ENCODE data around the gene HES5.

HES5 gene

GRCh38 chr1:2544875-2545640, 15.0 kb upstream of the HES5 start:
- peaks cover 39% of the 10 kb centered on the region for H3K4me1 Mint-ChIP-seq (ENCODE audit: low read depth)
- no peak overlapping the region for H3K4me3 Mint-ChIP-seq
- H3K9me3 Mint-ChIP-seq: no peaks in the 10 kb centered on the region
- DNase-seq: no peak
- H3K36me3 Mint-ChIP-seq (ENCODE audit: low read depth): no peaks in the 10 kb centered on the region
- peaks cover 2% of the 10 kb centered on the region for H3K27me3 Mint-ChIP-seq
- H3K27ac Mint-ChIP-seq: no peak overlapping the region

- Mint-ChIP-seq H3K4me1 (ENCODE audit: low read depth) (peaks cover 33% of the 10 kb centered on the region), H3K4me3 (no peak overlapping the region)
- no peak for DNase-seq
Observed at GRCh38 chr1:2544093-2544874, 14.2 kb upstream of the HES5 start.

GRCh38 chr1:2543543-2544092, 13.6 kb upstream of the HES5 start:
- DNase-seq: peak; percentile 55

More at GRCh38 chr1:2544093-2544874, 14.2 kb upstream of the HES5 start:
- Mint-ChIP-seq H3K27ac (no peak overlapping the region), H3K36me3 (ENCODE audit: low read depth) (no peaks in the 10 kb centered on the region), H3K27me3 (peaks cover 2% of the 10 kb centered on the region), H3K9me3 (no peaks in the 10 kb centered on the region)

GRCh38 chr1:2542246-2542915, 12.3 kb upstream of the HES5 start:
- Mint-ChIP-seq H3K36me3 (ENCODE audit: low read depth) (no peaks in the 10 kb centered on the region), H3K9me3 (no peaks in the 10 kb centered on the region), H3K4me1 (ENCODE audit: low read depth) (peaks cover 17% of the 10 kb centered on the region), H3K27ac (no peak overlapping the region), H3K27me3 (peaks cover 2% of the 10 kb centered on the region), H3K4me3 (no peak overlapping the region)
- DNase-seq: no peak

More at GRCh38 chr1:2543543-2544092, 13.6 kb upstream of the HES5 start:
- Mint-ChIP-seq H3K36me3 (ENCODE audit: low read depth) (no peaks in the 10 kb centered on the region), H3K4me3 (no peak overlapping the region), H3K9me3 (no peaks in the 10 kb centered on the region), H3K27ac (no peak overlapping the region), H3K4me1 (ENCODE audit: low read depth) (peaks cover 26% of the 10 kb centered on the region), H3K27me3 (peaks cover 2% of the 10 kb centered on the region)

GRCh38 chr1:2541619-2542245, 11.7 kb upstream of the HES5 start:
- H3K9me3 Mint-ChIP-seq: no peaks in the 10 kb centered on the region
- H3K4me1 Mint-ChIP-seq (ENCODE audit: low read depth): peaks cover 15% of the 10 kb centered on the region
- no peaks in the 10 kb centered on the region for H3K36me3 Mint-ChIP-seq (ENCODE audit: low read depth)
- H3K27ac Mint-ChIP-seq: no peak overlapping the region
- DNase-seq: no peak
- peaks cover 2% of the 10 kb centered on the region for H3K27me3 Mint-ChIP-seq
- H3K4me3 Mint-ChIP-seq: no peak overlapping the region

GRCh38 chr1:2540816-2541492, 10.9 kb upstream of the HES5 start:
- DNase-seq: no peak
- Mint-ChIP-seq H3K4me3 (no peak overlapping the region), H3K36me3 (ENCODE audit: low read depth) (no peaks in the 10 kb centered on the region), H3K9me3 (no peaks in the 10 kb centered on the region), H3K4me1 (ENCODE audit: low read depth) (peaks cover 15% of the 10 kb centered on the region), H3K27ac (no peak overlapping the region), H3K27me3 (peaks cover 2% of the 10 kb centered on the region)

- peak; percentile 62 for DNase-seq
- peaks cover 7% of the 10 kb centered on the region for H3K27me3 Mint-ChIP-seq
- H3K4me1 Mint-ChIP-seq (ENCODE audit: low read depth): peaks cover 8% of the 10 kb centered on the region
- no peaks in the 10 kb centered on the region for H3K9me3 Mint-ChIP-seq
- H3K27ac Mint-ChIP-seq: no peak overlapping the region
- H3K36me3 Mint-ChIP-seq (ENCODE audit: low read depth): no peaks in the 10 kb centered on the region
- H3K4me3 Mint-ChIP-seq: no peak overlapping the region
Observed at GRCh38 chr1:2539312-2539907, 9.3 kb upstream of the HES5 start.

- Mint-ChIP-seq H3K27me3 (peaks cover 7% of the 10 kb centered on the region), H3K9me3 (no peaks in the 10 kb centered on the region), H3K4me3 (no peak overlapping the region), H3K27ac (no peak overlapping the region), H3K4me1 (ENCODE audit: low read depth) (peaks cover 4% of the 10 kb centered on the region), H3K36me3 (ENCODE audit: low read depth) (no peaks in the 10 kb centered on the region)
- no peak for DNase-seq
Observed at GRCh38 chr1:2538872-2539271, 8.8 kb upstream of the HES5 start.

GRCh38 chr1:2538376-2538775, 8.3 kb upstream of the HES5 start:
- Mint-ChIP-seq H3K27me3 (peaks cover 8% of the 10 kb centered on the region), H3K36me3 (ENCODE audit: low read depth) (no peaks in the 10 kb centered on the region), H3K4me3 (no peak overlapping the region), H3K9me3 (no peaks in the 10 kb centered on the region), H3K4me1 (ENCODE audit: low read depth) (peaks cover 4% of the 10 kb centered on the region), H3K27ac (no peak overlapping the region)
- DNase-seq: no peak

- DNase-seq: no peak
- no peak overlapping the region for H3K27ac Mint-ChIP-seq
- peaks cover 13% of the 10 kb centered on the region for H3K27me3 Mint-ChIP-seq
- no peak overlapping the region for H3K4me3 Mint-ChIP-seq
- peaks cover 4% of the 10 kb centered on the region for H3K4me1 Mint-ChIP-seq (ENCODE audit: low read depth)
- no peaks in the 10 kb centered on the region for H3K36me3 Mint-ChIP-seq (ENCODE audit: low read depth)
- H3K9me3 Mint-ChIP-seq: no peaks in the 10 kb centered on the region
Observed at GRCh38 chr1:2537784-2538115, 7.7 kb upstream of the HES5 start.

- Mint-ChIP-seq H3K36me3 (ENCODE audit: low read depth) (no peaks in the 10 kb centered on the region), H3K4me3 (no peak overlapping the region), H3K9me3 (no peaks in the 10 kb centered on the region), H3K27ac (no peak overlapping the region), H3K27me3 (peaks cover 23% of the 10 kb centered on the region), H3K4me1 (ENCODE audit: low read depth) (peaks cover under 1% of the 10 kb centered on the region)
- DNase-seq: no peak
Observed at GRCh38 chr1:2535981-2536380, 5.9 kb upstream of the HES5 start.

- Mint-ChIP-seq H3K4me1 (ENCODE audit: low read depth) (peaks cover 6% of the 10 kb centered on the region), H3K9me3 (no peaks in the 10 kb centered on the region), H3K4me3 (no peak overlapping the region), H3K27ac (no peak overlapping the region), H3K36me3 (ENCODE audit: low read depth) (no peaks in the 10 kb centered on the region), H3K27me3 (peaks cover 28% of the 10 kb centered on the region)
- DNase-seq: no peak
Observed at GRCh38 chr1:2535455-2535854, 5.4 kb upstream of the HES5 start.

GRCh38 chr1:2534687-2535441, 4.8 kb upstream of the HES5 start:
- Mint-ChIP-seq H3K4me1 (ENCODE audit: low read depth) (peaks cover 6% of the 10 kb centered on the region), H3K36me3 (ENCODE audit: low read depth) (no peaks in the 10 kb centered on the region), H3K27me3 (peaks cover 28% of the 10 kb centered on the region), H3K4me3 (no peak overlapping the region), H3K27ac (no peak overlapping the region), H3K9me3 (no peaks in the 10 kb centered on the region)
- DNase-seq: no peak

Data from activated T-cell treated with anti-CD3 and anti-CD28 coated beads, Interleukin-2, amount 50 U/mL, for 24 hours (primary cell).